HCEC 1CT (cell line): ENCODE results near the gene AATF.

Experiments used
- DNase-seq: peaks from one replicate; pipeline ENCODE4 v3.0.0-alpha.2; 2017

Gene AATF

DNA sequence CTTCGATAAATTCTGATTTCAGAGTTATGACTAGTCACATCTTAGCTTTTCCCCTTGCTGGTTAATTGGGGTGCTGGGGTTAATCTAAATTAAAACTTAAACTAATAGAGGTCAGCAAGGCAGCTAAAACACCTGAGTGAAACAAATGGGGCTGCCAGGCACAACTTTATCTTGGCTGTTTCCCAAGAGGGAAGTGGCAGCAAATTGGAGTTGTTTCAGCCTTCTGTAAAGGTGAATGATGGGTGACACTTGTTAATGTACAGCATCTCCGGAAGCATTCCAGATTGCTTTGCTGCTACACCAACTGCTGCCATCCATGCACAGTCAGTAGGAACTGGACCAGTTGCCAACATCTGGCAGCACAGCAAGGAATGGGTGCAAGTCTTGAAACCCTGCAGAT, 43.9 kb downstream of the AATF start:
- DNase-seq: no peak

DNA sequence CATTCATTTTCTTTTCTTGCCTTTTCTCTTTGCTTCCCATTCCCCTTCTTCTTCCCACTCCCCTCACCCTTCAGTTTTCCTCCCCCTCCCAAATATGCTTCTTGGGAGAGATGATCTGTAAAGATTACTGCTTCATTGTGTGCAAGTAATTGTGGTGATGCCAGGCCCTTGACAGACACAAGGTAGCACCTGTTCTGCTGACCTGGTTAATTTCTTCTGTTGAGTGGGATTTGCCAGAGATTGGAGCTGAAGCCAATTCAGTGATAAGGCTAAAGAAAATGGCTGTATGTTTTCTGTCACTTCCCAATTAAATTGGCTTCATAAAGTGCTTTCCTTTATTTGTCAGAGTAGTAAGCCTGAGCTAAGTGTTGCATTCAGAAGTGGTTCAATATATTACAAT, 44.5 kb downstream of the AATF start:
- DNase-seq: no peak

DNA sequence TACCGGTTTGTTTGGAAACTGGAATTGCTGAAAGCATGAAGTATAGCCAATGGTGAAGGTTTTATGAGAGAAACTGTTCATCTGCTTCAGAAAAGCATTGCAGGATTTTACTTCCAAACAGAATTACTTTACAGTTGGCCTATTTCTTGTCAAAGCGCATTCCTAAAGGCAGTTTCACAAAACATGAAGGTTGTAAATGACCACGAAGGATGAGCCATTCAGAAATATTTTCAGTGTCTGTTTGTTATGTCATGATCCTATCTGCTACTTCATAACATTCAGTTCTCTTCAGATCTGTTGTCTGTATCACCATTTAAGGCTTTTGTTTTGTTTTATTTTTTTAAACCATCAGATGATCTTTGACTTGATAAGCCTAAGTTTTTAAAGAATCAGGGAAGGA, 45.7 kb downstream of the AATF start:
- peak; percentile 13 for DNase-seq

GRCh38 chr17:36999471-36999870, 50.7 kb downstream of the AATF start:
- no peak for DNase-seq

DNA sequence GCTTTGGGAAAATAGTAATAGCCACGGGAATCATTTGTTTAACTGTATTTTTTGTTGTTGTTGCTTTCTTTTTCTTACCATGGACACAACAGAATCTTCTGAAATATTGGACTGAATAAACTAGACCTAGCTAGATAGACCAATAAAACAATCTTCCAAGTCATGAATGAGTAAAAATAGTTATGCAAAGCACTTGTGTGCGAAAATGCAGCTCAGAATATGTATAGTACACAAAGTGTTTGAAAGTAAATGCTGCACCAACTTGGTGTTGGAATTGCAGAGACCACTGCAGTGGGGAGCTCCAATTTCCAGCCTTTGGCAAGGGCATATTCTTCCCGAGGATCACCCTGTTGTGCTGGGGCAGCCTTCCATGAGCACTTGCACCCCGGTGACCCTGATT, 68.0 kb downstream of the AATF start:
- DNase-seq: no peak

GRCh38 chr17:37017404-37017803, 68.7 kb downstream of the AATF start:
- no peak for DNase-seq

DNA sequence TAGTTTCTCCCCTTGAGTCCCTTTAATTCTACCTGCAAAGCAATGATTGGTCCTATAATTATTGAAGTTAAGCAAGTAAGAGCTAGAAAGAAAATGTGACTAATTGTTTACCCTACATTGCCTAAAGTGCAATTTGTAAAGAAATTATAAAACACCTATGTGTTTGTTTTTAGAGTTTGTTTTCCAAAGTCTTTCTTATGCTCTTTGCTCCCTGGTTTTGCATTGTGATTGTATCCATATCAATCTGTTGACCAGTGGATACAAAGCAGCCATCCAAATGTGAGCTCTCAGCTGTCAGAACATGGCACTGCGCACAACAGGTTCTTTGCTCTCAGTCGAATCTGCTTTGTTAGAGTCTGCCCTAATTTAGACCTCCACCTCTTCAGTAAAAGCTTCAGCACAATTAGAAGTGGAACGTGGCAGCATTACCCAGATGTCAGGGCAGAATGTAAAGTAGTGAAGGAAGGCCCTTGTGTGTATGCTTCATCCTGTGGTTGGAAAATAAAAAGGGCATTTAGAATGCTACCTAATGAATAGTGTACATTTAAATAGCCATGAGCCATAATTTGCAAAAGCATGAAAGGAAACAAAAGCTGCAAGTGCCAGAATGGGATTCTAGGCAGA, 70.5 kb downstream of the AATF start:
- no peak for DNase-seq

- DNase-seq: no peak
Measured at GRCh38 chr17:37019741-37020129, 71.0 kb downstream of the AATF start.

- no peak for DNase-seq
Measured at GRCh38 chr17:37024181-37024637, 75.5 kb downstream of the AATF start.

DNA sequence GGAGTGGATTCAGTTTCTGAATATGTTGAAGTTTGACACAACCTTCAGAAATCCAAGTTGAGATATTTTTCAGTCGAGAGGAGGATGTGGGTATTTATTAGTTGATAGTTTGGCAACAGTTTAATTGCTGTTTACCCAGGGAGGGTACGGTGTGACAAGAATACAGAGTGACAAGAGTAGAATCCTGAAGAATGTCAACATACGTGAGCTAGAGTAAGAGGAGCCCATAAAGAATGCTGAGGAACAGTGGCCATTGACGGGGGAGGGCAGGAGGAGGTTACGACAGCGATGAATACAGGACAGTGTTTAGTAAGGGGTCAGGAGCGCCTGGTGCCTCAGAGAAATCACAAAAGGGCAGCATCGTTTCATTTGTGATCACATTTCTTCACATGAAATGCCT, 76.5 kb downstream of the AATF start:
- no peak for DNase-seq

- DNase-seq: no peak
Measured at GRCh38 chr17:37025847-37026530, 77.2 kb downstream of the AATF start.

DNA sequence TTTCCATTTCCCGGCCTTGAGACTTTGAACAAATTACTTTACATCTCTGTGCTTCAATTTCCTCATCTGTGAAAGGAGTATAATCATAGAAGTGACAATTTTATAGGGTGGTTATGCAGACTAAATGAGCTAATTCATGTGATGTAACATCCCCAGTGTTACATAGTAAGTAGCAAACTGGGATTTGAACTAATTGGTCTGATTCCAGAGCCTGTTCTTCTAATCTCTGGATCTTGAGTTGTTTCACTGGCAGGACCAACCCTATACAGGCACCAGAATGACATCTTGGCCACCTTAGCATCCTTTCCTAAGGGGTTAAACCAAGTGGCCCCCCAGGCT, 77.7 kb downstream of the AATF start:
- DNase-seq: no peak

GRCh38 chr17:37028040-37028439, 79.3 kb downstream of the AATF start:
- DNase-seq: no peak

DNA sequence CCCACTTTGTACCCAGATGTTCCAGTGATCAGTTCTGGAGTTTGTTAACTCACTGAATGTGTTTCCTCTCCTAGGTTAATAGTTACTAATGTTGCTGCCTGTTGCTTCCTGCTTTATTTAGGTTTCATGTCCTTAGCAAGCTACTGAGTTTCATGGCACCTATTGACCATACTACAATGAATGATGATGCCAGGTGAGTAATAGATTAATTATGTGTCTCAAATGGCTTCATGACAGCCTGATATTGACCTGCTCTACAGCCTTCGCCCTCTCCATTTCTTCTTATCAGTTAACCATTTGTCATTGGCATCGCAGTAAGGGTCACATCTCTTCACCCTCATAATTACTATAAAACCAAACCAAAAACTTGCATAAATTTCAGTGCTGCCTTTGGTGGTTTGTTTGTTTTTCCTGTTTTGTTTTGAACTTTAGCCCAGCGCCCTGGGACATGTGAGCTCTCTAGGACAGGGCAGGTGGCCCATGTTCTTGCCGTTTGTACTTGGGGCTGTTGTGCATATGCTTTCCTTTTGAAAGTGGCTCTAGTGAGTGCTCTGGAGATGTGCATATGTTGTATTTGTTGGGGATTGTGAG, 82.8 kb downstream of the AATF start:
- no peak for DNase-seq

- no peak for DNase-seq
Measured at GRCh38 chr17:37037590-37038155, 88.9 kb downstream of the AATF start.

- no peak for DNase-seq
Measured at GRCh38 chr17:37039269-37039668, 90.5 kb downstream of the AATF start.

- DNase-seq: no peak
Measured at GRCh38 chr17:37041932-37042331, 93.2 kb downstream of the AATF start.

GRCh38 chr17:37043201-37043600, 94.4 kb downstream of the AATF start:
- DNase-seq: no peak

DNA sequence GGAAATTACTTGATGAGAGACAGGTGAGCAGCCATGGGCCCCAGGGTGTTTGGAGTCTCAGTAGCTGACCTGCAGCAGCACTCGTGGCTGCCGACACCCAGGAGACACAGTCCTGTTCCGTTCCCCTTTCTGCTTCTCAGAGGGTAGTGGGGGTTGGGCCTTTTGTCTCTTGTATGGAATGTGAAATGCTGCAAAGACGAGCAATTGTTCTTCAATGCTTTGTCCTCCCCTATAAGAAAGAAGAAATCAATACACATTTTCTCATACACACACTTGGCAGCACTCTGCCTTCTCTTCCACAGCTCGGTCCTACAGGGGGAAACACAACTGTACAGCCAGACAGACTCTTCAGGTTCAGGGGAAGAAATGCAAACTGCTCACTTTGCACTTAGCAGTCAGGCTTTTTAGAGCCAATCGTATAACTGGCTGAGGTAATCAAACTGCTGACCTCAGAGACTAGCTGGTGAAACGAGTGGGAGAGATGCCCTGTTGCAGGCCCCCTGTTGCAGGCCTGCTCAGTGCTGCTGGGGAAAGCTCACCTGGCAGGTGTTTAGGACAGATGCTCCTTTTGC, 96.7 kb downstream of the AATF start:
- DNase-seq: no peak

DNA sequence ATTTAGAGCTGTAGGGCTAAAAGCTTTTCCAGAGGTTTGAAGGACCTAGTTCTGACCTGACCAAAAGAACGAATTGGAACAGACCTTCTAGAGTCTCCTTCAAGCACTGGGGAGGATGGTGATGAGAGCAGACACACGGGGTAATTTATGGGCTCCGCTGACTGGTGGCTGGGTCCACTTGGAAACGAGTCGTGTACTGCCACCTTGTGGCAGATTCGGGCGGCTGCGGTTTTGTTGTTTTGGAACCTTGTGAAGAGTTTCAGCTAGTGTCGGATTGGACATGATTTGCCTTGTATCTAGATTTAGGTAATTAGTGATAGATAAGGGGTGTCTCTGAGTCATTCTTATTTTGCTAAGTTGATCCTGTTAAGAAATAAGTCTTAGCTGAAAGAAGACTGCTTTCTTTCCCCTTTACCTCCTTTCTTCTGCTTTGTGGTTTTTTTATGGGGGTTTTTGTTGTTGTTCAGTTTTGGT, 98.9 kb downstream of the AATF start:
- peak; percentile 58 for DNase-seq

- DNase-seq: no peak
Measured at GRCh38 chr17:37048811-37049210, 100.1 kb downstream of the AATF start.

DNA sequence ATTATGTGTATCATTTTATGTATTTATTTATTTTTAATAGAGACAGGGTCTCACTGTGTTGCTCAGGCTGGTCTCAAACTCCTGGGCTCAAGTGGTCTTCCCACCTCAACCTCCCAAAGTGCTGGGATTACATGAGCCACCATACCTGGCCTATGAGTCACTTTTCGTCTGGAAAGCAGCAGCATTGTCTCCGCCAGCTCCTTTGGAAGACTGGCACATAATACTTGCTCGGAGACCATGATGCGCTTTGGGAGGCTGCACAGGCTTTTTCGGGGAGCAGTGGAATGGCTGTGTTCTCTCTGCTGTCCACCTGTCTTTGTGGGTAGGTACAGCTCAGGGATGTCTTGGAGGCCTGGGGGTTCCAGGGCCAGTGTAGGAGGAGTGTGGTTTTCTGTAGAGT, 102.2 kb downstream of the AATF start:
- no peak for DNase-seq

GRCh38 chr17:37051381-37051780, 102.6 kb downstream of the AATF start:
- DNase-seq: no peak

DNA sequence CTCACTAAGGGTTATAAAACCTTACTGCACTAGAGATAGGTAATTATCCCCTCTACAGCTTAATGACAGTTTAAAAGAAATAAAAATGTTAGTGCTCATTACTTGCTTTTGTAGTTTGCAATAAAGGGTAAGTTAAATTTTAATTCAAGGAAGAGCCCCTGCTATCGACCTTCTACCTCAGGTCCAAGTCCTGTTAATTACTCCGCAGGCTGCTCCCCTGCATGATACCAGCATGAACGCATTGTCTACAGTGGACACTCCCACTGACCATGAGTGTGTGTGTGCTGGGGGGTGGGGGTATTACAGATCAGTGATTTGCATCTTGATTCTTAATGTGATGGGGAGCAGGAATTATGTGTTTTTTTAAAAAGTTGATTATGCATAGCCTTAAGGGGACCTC, 103.1 kb downstream of the AATF start:
- no peak for DNase-seq
